Endothelial cell of umbilical vein (primary cell): ENCODE data around the gene CACHD1. TPM values are rescaled to one million over a fixed set of nuclear protein-coding genes. Genes with fewer than 3 reads are reported as not detected.

Experiments
- BruUV-seq: library from RNA; stranded (reverse); fragments of 400-500 nt; replicated peaks from 2 replicates; lab custom pipeline; 2021; lab: Mats Ljungman, UMichigan
- CTCF ChIA-PET: fragments of 300-600, 350-600 bp; sonication (Branson Sonifier 250); formaldehyde crosslinking; loops from one replicate; lab custom pipeline; 2021; ENCODE audit warnings: antibody characterized with exemption, inconsistent platforms; lab: Charles Lee
- POLR2A ChIA-PET: fragments of 300-600, 350-600 bp; sonication (Branson Sonifier 250); formaldehyde crosslinking; loops from one replicate; lab custom pipeline; 2021; ENCODE audit warnings: antibody characterized with exemption, inconsistent platforms; lab: Charles Lee
- DNase-seq: peaks from one replicate; pipeline ENCODE4 v3.0.0-alpha.2; 2011; ENCODE audit warnings: low read depth, low spot score
- FAIRE-seq: peaks from 2 replicates; lab custom pipeline; 2011; peaks lifted over from hg19 to GRCh38; lab: Jason Lieb, UNC
- H2AFZ ChIP-seq: 2 replicates; pipeline ENCODE4 v1.6.0; 2012; ENCODE audit warnings: low read depth, low read length, control low read depth, inconsistent platforms
- H3K27ac ChIP-seq: 2 replicates; pipeline ENCODE4 v1.5.1; 2011; ENCODE audit warnings: low read depth, mild to moderate bottlenecking, control low read depth, low read length, moderate library complexity; ENCODE audit not compliant: insufficient read depth
- H3K27me3 ChIP-seq, 2 experiments: 2 replicates each; pipeline versions ENCODE4 v1.6.0 to v1.6.1; 2011; ENCODE audit warnings: low read length in 2 of 2, mixed read lengths in 1 of 2; ENCODE audit not compliant: control insufficient read depth in 2 of 2, insufficient read depth in 2 of 2
- H3K36me3 ChIP-seq, 2 experiments: 2 replicates in 1 of 2; 3 replicates in 1 of 2; pipeline ENCODE4 v1.5.1; 2011; ENCODE audit warnings: low read length in 2 of 2, mild to moderate bottlenecking in 1 of 2, moderate library complexity in 1 of 2; ENCODE audit not compliant: control insufficient read depth in 2 of 2, insufficient read depth in 2 of 2; ENCODE audit errors: extremely low read depth in 1 of 2
- H3K4me1 ChIP-seq: 3 replicates; pipeline ENCODE4 v1.5.1; 2011; ENCODE audit warnings: mild to moderate bottlenecking, low read length; ENCODE audit not compliant: control insufficient read depth, insufficient read depth; ENCODE audit errors: extremely low read depth
- H3K4me2 ChIP-seq: 2 replicates; pipeline ENCODE4 v1.6.1; 2011; ENCODE audit warnings: low read length, control low read depth, mixed read lengths; ENCODE audit not compliant: insufficient read depth
- H3K4me3 ChIP-seq, 3 experiments: fragments of 200-600 bp in 1 of 3; sonication (generic), shearing (Covaris generic) in 1 of 3; replicated peaks in 1 of 3; 2 replicates each; pipeline ENCODE4 v1.5.1; 2011 to 2016; ENCODE audit warnings: control low read depth in 3 of 3, low read length in 3 of 3, mild to moderate bottlenecking in 2 of 3, inconsistent platforms in 1 of 3, low read depth in 1 of 3, moderate library complexity in 1 of 3; ENCODE audit not compliant: insufficient read depth in 1 of 3
- H3K79me2 ChIP-seq: 2 replicates; pipeline ENCODE4 v1.6.0; 2012; ENCODE audit warnings: low read length, inconsistent platforms; ENCODE audit not compliant: control insufficient read depth, insufficient read depth
- H3K9ac ChIP-seq: replicated peaks from 2 replicates; pipeline ENCODE3; 2011; ENCODE audit warnings: low read length, control low read depth; ENCODE audit not compliant: insufficient read depth; ENCODE audit errors: extremely low read depth
- H3K9me1 ChIP-seq: replicated peaks from 3 replicates; pipeline ENCODE4 v1.6.0; 2011; ENCODE audit warnings: mild to moderate bottlenecking, low read length; ENCODE audit not compliant: control insufficient read depth, insufficient read depth; ENCODE audit errors: extremely low read depth
- H3K9me3 ChIP-seq: replicated peaks from 2 replicates; pipeline ENCODE4 v1.5.1; 2012; ENCODE audit warnings: low read length, inconsistent platforms; ENCODE audit not compliant: control insufficient read depth, insufficient read depth
- H4K20me1 ChIP-seq: replicated peaks from 2 replicates; pipeline ENCODE3; 2011; ENCODE audit warnings: mild to moderate bottlenecking, low read length; ENCODE audit not compliant: control insufficient read depth, insufficient read depth; ENCODE audit errors: extremely low read depth
- EZH2 ChIP-seq: IDR thresholded peaks from 2 replicates; pipeline ENCODE4 v1.6.1; 2012; ENCODE audit warnings: borderline replicate concordance, low read depth, mild to moderate bottlenecking, moderate library complexity, low read length, inconsistent platforms; ENCODE audit not compliant: severe bottlenecking
- FOS ChIP-seq: IDR thresholded peaks from 2 replicates; pipeline ENCODE4 v1.6.1; 2011; ENCODE audit warnings: mild to moderate bottlenecking, low read length, moderate library complexity, borderline replicate concordance; ENCODE audit not compliant: insufficient read depth
- GATA2 ChIP-seq: IDR thresholded peaks from 2 replicates; pipeline ENCODE4 v1.7.0; 2011; ENCODE audit warnings: low read depth, mild to moderate bottlenecking, moderate library complexity, mixed read lengths, low read length; ENCODE audit not compliant: insufficient read length, insufficient read depth
- JUN ChIP-seq: IDR thresholded peaks from 2 replicates; pipeline ENCODE4 v1.6.1; 2011; ENCODE audit warnings: borderline replicate concordance, low read depth; ENCODE audit not compliant: insufficient read length, insufficient read depth
- MYC ChIP-seq: IDR thresholded peaks from one replicate; pipeline ENCODE4 v1.6.1; 2011; ENCODE audit warnings: mild to moderate bottlenecking, low read depth, low read length
- POLR2A ChIP-seq: IDR thresholded peaks from 2 replicates; pipeline ENCODE4 v1.6.1; 2012; ENCODE audit warnings: low read depth, mild to moderate bottlenecking, control low read depth, low read length
- POLR2AphosphoS5 ChIP-seq: IDR thresholded peaks from 2 replicates; pipeline ENCODE4 v1.6.1; 2012; ENCODE audit warnings: low read depth, mild to moderate bottlenecking, control low read depth, low read length, moderate library complexity; ENCODE audit not compliant: insufficient read depth
- dilution Hi-C: fragments of 300-500 bp; cut with MboI; formaldehyde crosslinking; loops from one replicate; pipeline ENCODE4 v1.15.0; 2019; ENCODE audit warnings: low sequenced_read_pairs; ENCODE audit not compliant: extremely low pct_ligation_motif_present
- intact Hi-C: fragments of 100-400 bp; cut with micrococcal nuclease; formaldehyde crosslinking; loops from one replicate; pipeline ENCODE4 v1.10.0; 2022
- polyA plus RNA-seq, 4 experiments: library from polyadenylated mRNA; depleted of rRNA in 3 of 4; stranded (reverse) in 3 of 4; unstranded in 1 of 4; fragments of >200 nt; gene quantifications; 2 replicates each; pipeline versions ENCODE4 v1.2.1 to v1.2.3, GENCODE V29; 2011 to 2012; ENCODE audit warnings: missing spikeins in 1 of 4
- total RNA-seq: library from RNA; stranded (reverse); gene quantifications from 2 replicates; pipeline ENCODE4 v1.2.3, GENCODE V29; 2021
- TF ChIP-seq, protein P1 (sequence below), 2 donors: IDR thresholded peaks; 1 replicate in 1 of 2; 2 replicates in 1 of 2; pipeline ENCODE4 v1.5.1; 2011; ENCODE audit warnings: low read length in 2 of 2, mild to moderate bottlenecking in 2 of 2, moderate library complexity in 2 of 2, control low read depth in 1 of 2, inconsistent platforms in 1 of 2, low read depth in 1 of 2; ENCODE audit not compliant: insufficient read depth in 1 of 2; ENCODE audit errors: extremely low read depth in 1 of 2
- TF ChIP-seq, protein P2 (sequence below): IDR thresholded peaks from 2 replicates; pipeline ENCODE4 v1.6.1; 2011; ENCODE audit not compliant: insufficient read depth, insufficient read length

CACHD1 gene
- total and polyA plus RNA-seq, 2 donors (not counting 3 experiments of a cell fraction or from before 2014, with no cell fraction given) = 3.6 to 9.3 TPM

DNA sequence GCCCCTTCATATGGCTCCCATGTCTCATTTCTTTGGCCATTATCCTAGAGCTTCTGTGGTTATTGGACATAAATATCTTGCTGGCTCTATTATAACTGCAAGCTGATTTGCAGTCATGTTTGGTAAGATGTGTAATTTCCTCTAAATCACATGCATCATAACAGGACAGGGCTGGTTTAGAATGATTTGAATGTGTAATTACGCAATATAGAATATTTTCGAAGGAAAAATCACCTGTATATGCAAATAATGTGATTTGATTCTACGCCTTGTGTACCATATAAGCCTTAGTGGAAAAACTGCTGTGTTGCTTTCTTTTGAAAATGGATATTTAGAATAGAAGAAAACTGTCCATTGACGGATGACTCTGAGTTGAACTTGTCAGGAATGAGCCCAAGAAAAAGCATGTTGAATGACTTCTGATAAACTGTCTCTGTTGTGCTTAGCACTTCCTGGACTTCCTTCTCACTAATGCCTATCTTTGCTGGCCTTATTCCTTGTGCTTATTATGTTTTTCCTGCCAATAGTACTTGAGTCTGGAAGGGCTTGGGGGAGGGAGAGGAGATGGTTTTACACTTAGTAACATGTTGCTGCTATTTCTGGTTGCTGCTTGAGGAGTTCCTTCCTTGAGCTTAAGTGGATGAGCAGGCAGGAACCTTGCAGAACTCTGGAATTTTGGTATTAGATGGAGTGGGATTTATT lies 6.5 kb downstream of the CACHD1 start:
- BruUV-seq = no TSS peak
- no peaks in the 10 kb centered on the region for H3K9me1 ChIP-seq
- peak; percentile 93 for DNase-seq
- FAIRE-seq = peak; percentile 97
- dilution Hi-C loops = no loop called here
- ChIA-PET POLR2A (no interaction called here), CTCF (interaction anchor here (0.9 to 2.0 kb wide), 5 partner anchors 10 to 41 kb away, joined by 3 to 4 read pairs (median 3); no protein-coding TSS in a partner anchor)
- peak overlapping the region; percentile 40 for H3K9ac ChIP-seq
- no peaks in the 10 kb centered on the region for H3K9me3 ChIP-seq
- H3K36me3 ChIP-seq = no peaks in the 10 kb centered on the region
- H3K4me3 ChIP-seq = no peak overlapping the region
- H3K4me1 ChIP-seq = peaks cover 58% of the 10 kb centered on the region
- H3K27me3 ChIP-seq = no peaks in the 10 kb centered on the region
- peak overlapping the region; percentile 73 for H3K27ac ChIP-seq
- intact Hi-C loops = loop anchor here (1.0 kb wide), 1 partner anchor 8 kb away; no protein-coding TSS in a partner anchor
- H4K20me1 ChIP-seq = no peaks in the 10 kb centered on the region
- H2AFZ ChIP-seq = no peak overlapping the region
- TF ChIP-seq POLR2AphosphoS5 (peak; percentile 70), GATA2 (peak; percentile 92), JUN (peak; percentile 14), MYC (no peak), POLR2A (peak; percentile 64), EZH2 (no peak), FOS (peak; percentile 50)
- TF ChIP-seq, protein P1, sequence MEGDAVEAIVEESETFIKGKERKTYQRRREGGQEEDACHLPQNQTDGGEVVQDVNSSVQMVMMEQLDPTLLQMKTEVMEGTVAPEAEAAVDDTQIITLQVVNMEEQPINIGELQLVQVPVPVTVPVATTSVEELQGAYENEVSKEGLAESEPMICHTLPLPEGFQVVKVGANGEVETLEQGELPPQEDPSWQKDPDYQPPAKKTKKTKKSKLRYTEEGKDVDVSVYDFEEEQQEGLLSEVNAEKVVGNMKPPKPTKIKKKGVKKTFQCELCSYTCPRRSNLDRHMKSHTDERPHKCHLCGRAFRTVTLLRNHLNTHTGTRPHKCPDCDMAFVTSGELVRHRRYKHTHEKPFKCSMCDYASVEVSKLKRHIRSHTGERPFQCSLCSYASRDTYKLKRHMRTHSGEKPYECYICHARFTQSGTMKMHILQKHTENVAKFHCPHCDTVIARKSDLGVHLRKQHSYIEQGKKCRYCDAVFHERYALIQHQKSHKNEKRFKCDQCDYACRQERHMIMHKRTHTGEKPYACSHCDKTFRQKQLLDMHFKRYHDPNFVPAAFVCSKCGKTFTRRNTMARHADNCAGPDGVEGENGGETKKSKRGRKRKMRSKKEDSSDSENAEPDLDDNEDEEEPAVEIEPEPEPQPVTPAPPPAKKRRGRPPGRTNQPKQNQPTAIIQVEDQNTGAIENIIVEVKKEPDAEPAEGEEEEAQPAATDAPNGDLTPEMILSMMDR (IDR thresholded peaks at IDR 0.05; ENCODE audit: extremely low read depth in 1 of 2, insufficient read depth in 1 of 2, low read depth in 1 of 2, low read length in 2 of 2) = no peak
- TF ChIP-seq, protein P2, sequence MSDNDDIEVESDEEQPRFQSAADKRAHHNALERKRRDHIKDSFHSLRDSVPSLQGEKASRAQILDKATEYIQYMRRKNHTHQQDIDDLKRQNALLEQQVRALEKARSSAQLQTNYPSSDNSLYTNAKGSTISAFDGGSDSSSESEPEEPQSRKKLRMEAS = no peak
- peak overlapping the region; percentile 68 for H3K4me2 ChIP-seq
- H3K79me2 ChIP-seq = peaks cover 2% of the 10 kb centered on the region
